Measurements from ENCODE around the gene COG3.

Gene COG3

GRCh38 chr13:45506811-45507210 is 42.1 kb downstream of the COG3 start:
- DNase-seq (ENCODE audit: low read depth): no peak

- DNase-seq (ENCODE audit: low read depth): no peak
Measured at GRCh38 chr13:45508776-45509175, 44.0 kb downstream of the COG3 start.

- no peak for DNase-seq (ENCODE audit: low read depth)
Measured at GRCh38 chr13:45510672-45511071, 45.9 kb downstream of the COG3 start.

GRCh38 chr13:45511310-45512097 is 46.8 kb downstream of the COG3 start:
- DNase-seq (ENCODE audit: low read depth): peak; percentile 12

- no peak for DNase-seq (ENCODE audit: low read depth)
Measured at GRCh38 chr13:45512098-45512496, 47.4 kb downstream of the COG3 start.

GRCh38 chr13:45516757-45517156 is 52.0 kb downstream of the COG3 start:
- DNase-seq (ENCODE audit: low read depth): no peak

- DNase-seq (ENCODE audit: low read depth): no peak
Measured at GRCh38 chr13:45518525-45519245, 53.9 kb downstream of the COG3 start.

- no peak for DNase-seq (ENCODE audit: low read depth)
Measured at GRCh38 chr13:45519493-45519892, 54.8 kb downstream of the COG3 start.

- DNase-seq (ENCODE audit: low read depth): no peak
Measured at GRCh38 chr13:45521297-45521696, 56.6 kb downstream of the COG3 start.

GRCh38 chr13:45522571-45522970 is 57.8 kb downstream of the COG3 start:
- no peak for DNase-seq (ENCODE audit: low read depth)

GRCh38 chr13:45527699-45528462 is 63.1 kb downstream of the COG3 start:
- no peak for DNase-seq (ENCODE audit: low read depth)

GRCh38 chr13:45529758-45530157 is 65.0 kb downstream of the COG3 start:
- DNase-seq (ENCODE audit: low read depth): no peak

- no peak for DNase-seq (ENCODE audit: low read depth)
Measured at GRCh38 chr13:45534604-45535003, 69.9 kb downstream of the COG3 start.

GRCh38 chr13:45536224-45536623 is 71.5 kb downstream of the COG3 start:
- DNase-seq (ENCODE audit: low read depth): no peak

GRCh38 chr13:45537516-45537915 is 72.8 kb downstream of the COG3 start:
- DNase-seq (ENCODE audit: low read depth): no peak

GRCh38 chr13:45538382-45538781 is 73.6 kb downstream of the COG3 start:
- no peak for DNase-seq (ENCODE audit: low read depth)

GRCh38 chr13:45540195-45540594 is 75.5 kb downstream of the COG3 start:
- DNase-seq (ENCODE audit: low read depth): no peak

- no peak for DNase-seq (ENCODE audit: low read depth)
Measured at GRCh38 chr13:45540864-45541263, 76.1 kb downstream of the COG3 start.

GRCh38 chr13:45541806-45542205 is 77.1 kb downstream of the COG3 start:
- no peak for DNase-seq (ENCODE audit: low read depth)

- no peak for DNase-seq (ENCODE audit: low read depth)
Measured at GRCh38 chr13:45542391-45542790, 77.7 kb downstream of the COG3 start.

GRCh38 chr13:45542878-45543277 is 78.1 kb downstream of the COG3 start:
- DNase-seq (ENCODE audit: low read depth): no peak

- DNase-seq (ENCODE audit: low read depth): no peak
Measured at GRCh38 chr13:45544520-45544919, 79.8 kb downstream of the COG3 start.
